Esophagus (tissue), 2 donors: ENCODE results near the gene EPS8. TPM values are rescaled to one million over a fixed set of nuclear protein-coding genes. Genes with fewer than 3 reads are reported as not detected.
"Not testable (repeated sequence)": the region's sequence is repeated elsewhere in the genome, so short reads cannot be mapped to it uniquely, and the experiment has no call there.

Experiments used
- H3K27ac ChIP-seq, 2 donors: one replicate each; pipeline ENCODE4 v1.5.1; 2013; ENCODE audit warnings: low read depth in 2 of 2, mild to moderate bottlenecking in 2 of 2, inconsistent platforms in 1 of 2, low read length in 1 of 2, moderate library complexity in 1 of 2
- H3K27me3 ChIP-seq, 2 donors: one replicate each; pipeline ENCODE4 v1.6.1; 2013; ENCODE audit warnings: low read length in 2 of 2, control low read depth in 1 of 2, mild to moderate bottlenecking in 1 of 2; ENCODE audit not compliant: insufficient read depth in 2 of 2, control insufficient read depth in 1 of 2
- H3K36me3 ChIP-seq, 2 donors: one replicate each; pipeline ENCODE4 v1.6.1; 2013; ENCODE audit warnings: low read length in 1 of 2; ENCODE audit not compliant: control insufficient read depth in 2 of 2, insufficient read depth in 2 of 2
- H3K4me1 ChIP-seq, 2 donors: one replicate each; pipeline ENCODE4 v1.6.1; 2013; ENCODE audit warnings: low read length in 1 of 2; ENCODE audit not compliant: control insufficient read depth in 2 of 2, insufficient read depth in 2 of 2
- H3K4me3 ChIP-seq, 2 donors: one replicate each; pipeline ENCODE4 v1.5.1; 2013; ENCODE audit warnings: low read length in 2 of 2, mild to moderate bottlenecking in 2 of 2, low read depth in 1 of 2, moderate library complexity in 1 of 2
- H3K9me3 ChIP-seq, 2 donors: one replicate each; pipeline ENCODE4 v1.6.1; 2013; ENCODE audit warnings: mild to moderate bottlenecking in 2 of 2, low read depth in 1 of 2, low read length in 1 of 2, moderate library complexity in 1 of 2; ENCODE audit not compliant: control insufficient read depth in 2 of 2, insufficient read depth in 1 of 2
- WGBS, 2 donors: extraction: QIAGEN DNeasy Blood & Tissue Kit; methylation state at CpG; one replicate each; pipeline ENCODE4 v1.1.7; 2013; 5-methylcytosine and 5-hydroxymethylcytosine counted together
- polyA plus RNA-seq, 2 donors: library from polyadenylated mRNA; stranded (reverse); fragments of 200-250 nt; gene quantifications; one replicate each; pipeline ENCODE4 v1.2.3, GENCODE V29; 2013
- donor health status: healthy with polysubstance abuse.
- donor health status: Bipolar disorder and iron deficiency.

The EPS8 gene
- polyA plus RNA-seq, 2 donors = 6.7 to 7.9 TPM

DNA sequence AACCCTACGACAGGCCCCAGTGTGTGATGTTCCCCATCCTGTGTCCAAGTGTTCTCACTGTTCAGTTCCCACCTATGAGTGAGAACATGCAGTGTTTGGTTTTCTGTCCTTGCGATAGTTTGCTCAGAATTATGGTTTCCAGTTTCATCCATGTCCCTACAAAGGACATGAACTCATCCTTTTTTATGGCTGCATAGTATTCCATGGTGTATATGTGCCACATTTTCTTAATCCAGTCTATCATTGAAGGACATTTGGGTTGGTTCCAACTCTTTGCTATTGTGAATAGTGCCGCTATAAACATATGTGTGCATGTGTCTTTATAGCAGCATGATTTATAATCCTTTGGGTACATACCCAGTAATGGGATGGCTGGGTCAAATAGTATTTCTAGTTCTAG is 47.3 kb downstream of the EPS8 start:
- WGBS, 2 donors = 93 to 99% methylated on average over 3 of the region's 3 CpGs
- H3K27ac ChIP-seq, H3K4me1 ChIP-seq, H3K27me3 ChIP-seq, H3K36me3 ChIP-seq, H3K4me3 ChIP-seq, H3K9me3 ChIP-seq: not testable (repeated sequence)

DNA sequence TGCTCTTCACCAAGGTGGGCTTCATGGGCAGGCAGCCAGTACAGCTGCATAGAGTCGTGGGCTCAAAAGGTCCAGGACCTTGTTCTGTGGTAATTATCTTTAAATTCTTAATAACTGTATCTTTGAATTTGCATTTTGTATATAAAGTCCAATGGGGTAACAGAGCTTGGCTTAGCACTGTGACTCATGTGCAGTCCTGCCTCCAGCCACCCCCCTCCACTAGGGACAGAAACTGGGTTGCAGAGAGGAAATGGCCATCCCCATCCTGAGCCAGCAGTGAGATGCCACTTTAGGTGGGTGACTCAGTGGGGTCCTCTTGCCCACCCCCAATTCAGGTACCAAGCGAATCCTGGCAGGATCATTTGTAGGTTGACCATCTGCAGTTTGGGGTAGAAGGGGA is 48.1 kb downstream of the EPS8 start:
- no peaks in the 10 kb centered on the region for H3K9me3 ChIP-seq
- WGBS, 2 donors = 86 to 87% methylated on average over 2 of the region's 2 CpGs
- H3K4me3 ChIP-seq = no peak overlapping the region
- no peaks in the 10 kb centered on the region for H3K4me1 ChIP-seq
- no peaks in the 10 kb centered on the region for H3K36me3 ChIP-seq
- H3K27me3 ChIP-seq = no peaks in the 10 kb centered on the region
- no peak overlapping the region for H3K27ac ChIP-seq

DNA sequence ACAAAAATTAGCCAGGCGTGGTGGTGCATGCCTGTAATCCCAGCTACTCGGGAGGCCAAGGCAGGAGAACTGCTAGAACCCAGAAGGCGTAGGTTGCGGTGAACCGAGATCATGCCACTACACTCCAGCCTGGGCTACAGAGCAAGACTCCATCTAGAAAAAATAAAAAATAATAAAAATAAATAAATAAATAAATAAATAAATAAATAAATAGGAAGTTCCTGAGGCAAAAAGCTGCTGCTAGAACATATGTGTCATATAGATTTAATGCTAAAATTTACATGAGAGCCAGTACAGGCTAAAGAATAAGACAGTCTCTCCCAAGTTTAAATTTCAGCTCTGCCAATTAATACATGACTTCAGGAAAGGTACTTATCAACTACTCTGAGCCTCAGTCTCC is 48.8 kb downstream of the EPS8 start:
- WGBS, 2 donors = 97 to 98% methylated on average over 5 of the region's 5 CpGs

DNA sequence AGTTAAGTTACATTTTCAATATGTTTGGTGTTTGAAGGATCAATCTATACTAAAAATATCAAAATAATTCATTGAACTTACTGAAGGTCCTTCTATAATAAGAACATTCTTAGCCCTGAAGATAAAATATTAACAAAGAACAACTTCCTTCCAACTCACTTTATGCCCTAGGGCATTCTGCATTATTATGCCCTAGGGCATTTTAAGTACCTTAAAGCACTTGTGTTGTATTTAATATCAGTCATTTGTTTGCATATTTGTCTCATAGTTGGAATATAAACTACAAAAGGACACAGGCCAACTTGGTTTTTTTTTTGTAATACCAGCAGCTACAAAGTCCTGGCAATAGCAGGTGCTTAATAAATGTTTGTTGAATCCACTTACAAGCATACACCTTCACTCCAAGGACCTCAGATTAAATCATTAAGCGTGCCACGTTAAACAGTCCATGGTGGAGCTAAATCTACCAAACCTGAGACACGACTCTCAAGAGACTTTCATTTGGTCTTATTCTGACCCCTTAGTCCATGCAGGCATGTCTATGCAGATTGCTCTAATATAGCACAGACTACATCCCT is 50.7 kb downstream of the EPS8 start:
- no peaks in the 10 kb centered on the region for H3K4me1 ChIP-seq
- no peaks in the 10 kb centered on the region for H3K9me3 ChIP-seq
- WGBS, 2 donors = 62 to 86% methylated on average over 3 of the region's 3 CpGs
- no peaks in the 10 kb centered on the region for H3K36me3 ChIP-seq
- no peak overlapping the region for H3K4me3 ChIP-seq
- no peak overlapping the region for H3K27ac ChIP-seq
- no peaks in the 10 kb centered on the region for H3K27me3 ChIP-seq

More for the DNA sequence above, 48.8 kb downstream of the EPS8 start:
- not testable (repeated sequence) for H3K27me3 ChIP-seq, H3K9me3 ChIP-seq, H3K4me3 ChIP-seq, H3K36me3 ChIP-seq, H3K4me1 ChIP-seq, H3K27ac ChIP-seq

DNA sequence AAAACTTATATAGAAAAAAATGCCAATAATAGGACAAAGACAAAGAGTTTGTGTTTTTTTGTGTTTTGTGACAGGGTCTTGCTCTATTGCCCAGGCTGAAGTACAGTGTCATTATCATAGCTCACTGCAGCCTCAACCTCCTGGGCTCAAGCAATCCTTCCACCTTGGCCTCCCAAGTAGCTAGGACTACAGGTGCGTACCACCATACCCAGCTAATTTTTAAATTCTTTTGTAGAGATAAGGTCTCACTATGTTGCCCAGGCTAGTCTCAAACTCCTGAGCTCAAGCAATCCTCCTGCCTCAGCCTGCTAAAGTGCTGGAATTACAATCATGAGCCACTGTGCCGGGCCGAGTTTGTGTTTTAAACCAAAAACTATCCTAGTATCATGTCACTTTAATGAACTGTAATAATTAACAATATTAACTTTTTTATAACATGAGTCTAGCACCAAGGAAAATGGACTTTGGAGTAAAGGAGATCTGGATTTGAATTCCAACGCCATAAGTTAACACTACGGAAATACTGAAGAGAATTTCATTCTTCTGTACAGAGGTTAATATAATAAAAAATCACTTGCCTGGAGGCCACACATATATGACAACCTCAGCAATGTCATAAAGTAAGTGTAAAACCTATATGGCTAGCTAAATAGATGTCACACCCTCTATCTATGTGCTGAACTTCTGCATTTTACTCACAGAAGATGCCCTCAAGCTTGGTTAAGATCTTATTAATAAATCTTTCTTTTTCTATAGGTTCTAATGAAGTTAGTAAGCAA is 53.2 kb downstream of the EPS8 start:
- Histone ChIP-seq H3K27ac (no peak overlapping the region), H3K4me1 (no peaks in the 10 kb centered on the region), H3K4me3 (no peak overlapping the region), H3K36me3 (no peaks in the 10 kb centered on the region), H3K27me3 (no peaks in the 10 kb centered on the region), H3K9me3 (no peaks in the 10 kb centered on the region)
- WGBS, 2 donors = 86 to 96% methylated on average over 5 of the region's 5 CpGs

DNA sequence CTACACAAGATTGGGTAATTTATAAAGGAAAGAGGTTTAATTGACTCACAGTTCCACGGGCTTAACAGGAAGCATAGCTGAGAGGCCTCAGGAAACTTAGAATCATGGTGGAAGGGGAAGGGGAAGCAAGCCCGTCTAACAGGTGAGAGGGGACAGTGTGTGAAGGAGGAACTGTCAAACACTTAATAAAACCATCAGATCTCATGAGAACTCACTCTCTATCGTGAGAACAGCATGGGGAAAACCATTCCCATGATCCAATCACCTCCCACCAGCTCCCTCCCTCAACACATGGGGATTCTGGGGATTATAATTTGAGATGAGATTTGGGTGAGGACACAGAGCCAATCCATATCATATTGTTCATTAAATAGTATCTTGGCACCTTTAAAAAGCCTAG is 56.1 kb downstream of the EPS8 start:
- Histone ChIP-seq H3K27me3 (no peaks in the 10 kb centered on the region), H3K36me3 (no peaks in the 10 kb centered on the region), H3K27ac (no peak overlapping the region), H3K9me3 (no peaks in the 10 kb centered on the region), H3K4me3 (no peak overlapping the region), H3K4me1 (no peaks in the 10 kb centered on the region)
- 64 to 69% methylated on average over 3 of the region's 3 CpGs for WGBS, 2 donors

DNA sequence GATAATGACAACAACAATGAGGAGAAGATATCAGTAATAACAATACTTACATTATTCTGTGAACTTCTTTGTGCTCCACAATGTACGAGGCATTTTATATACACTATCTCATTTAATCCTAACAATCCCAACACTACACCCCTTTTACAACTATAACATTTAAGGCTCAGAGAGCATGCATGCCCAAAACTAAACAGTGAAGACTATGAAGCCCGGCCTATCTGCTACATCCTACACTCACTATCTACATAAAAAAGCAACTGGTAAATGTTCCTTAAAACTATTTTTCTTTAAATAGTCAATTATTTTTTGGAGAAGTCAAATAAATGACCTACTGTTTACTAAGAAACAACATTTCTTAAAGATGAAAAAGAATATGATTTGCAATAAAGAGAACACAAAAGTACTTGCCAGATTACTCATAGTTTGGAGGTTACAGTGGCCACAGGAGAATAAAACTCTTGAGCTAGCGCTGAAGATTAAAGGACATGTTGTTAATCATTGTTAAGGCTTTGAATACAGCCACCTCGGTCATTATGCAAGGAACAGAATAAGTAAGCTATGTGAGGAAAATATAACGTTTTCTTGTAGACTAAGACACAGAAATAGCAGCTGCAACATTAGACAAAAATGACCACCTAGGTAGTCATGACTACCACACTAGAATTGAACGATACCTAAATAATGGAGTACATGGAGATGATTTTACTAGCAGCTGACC is 56.7 kb downstream of the EPS8 start:
- Histone ChIP-seq H3K4me1 (no peaks in the 10 kb centered on the region), H3K4me3 (no peak overlapping the region), H3K9me3 (no peaks in the 10 kb centered on the region), H3K27ac (no peak overlapping the region), H3K36me3 (no peaks in the 10 kb centered on the region), H3K27me3 (no peaks in the 10 kb centered on the region)
- 58 to 66% methylated on average over 6 of the region's 6 CpGs for WGBS, 2 donors

DNA sequence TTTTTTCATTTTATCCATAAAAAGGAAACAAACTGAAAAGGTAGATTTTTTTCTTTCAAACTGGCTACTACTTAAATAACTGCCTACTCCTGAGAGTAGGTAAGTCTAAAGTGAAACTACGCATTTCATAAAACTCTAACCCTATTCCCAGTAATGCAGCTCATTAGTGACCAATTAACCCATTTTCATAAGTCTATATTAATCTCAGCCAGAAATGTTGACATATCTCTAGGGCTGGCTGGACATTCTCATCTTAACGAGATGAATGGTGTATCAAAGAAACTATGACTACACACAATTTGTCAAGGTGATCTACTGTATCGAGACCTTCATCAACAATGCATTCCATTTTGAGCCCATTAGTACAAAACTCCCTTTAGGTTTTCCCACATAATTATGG is 57.2 kb downstream of the EPS8 start:
- no peaks in the 10 kb centered on the region for H3K36me3 ChIP-seq
- no peak overlapping the region for H3K4me3 ChIP-seq
- no peaks in the 10 kb centered on the region for H3K27me3 ChIP-seq
- no peaks in the 10 kb centered on the region for H3K4me1 ChIP-seq
- WGBS, 2 donors = 85 to 93% methylated on average over 3 of the region's 3 CpGs
- H3K9me3 ChIP-seq = no peaks in the 10 kb centered on the region
- no peak overlapping the region for H3K27ac ChIP-seq

DNA sequence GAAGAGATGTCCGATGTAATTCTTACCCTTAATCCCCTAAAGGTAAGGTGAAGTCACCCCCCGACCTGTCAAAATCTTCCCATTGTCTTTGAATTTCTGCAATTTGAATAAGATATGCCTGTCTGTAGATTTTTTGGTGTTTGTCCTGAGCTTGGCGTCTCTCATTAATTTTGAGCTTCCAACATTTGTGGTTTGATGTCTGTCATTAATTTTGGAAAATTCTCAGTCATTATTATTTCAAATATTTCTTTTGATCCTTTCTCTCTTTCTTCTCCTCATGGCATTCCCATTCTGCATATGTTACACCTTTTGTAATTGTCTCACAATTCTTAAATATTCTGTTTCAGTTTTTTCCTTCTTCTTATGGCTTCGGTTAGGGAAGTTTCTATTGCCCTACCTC is 60.1 kb downstream of the EPS8 start:
- H3K27me3 ChIP-seq = no peaks in the 10 kb centered on the region
- H3K9me3 ChIP-seq = no peaks in the 10 kb centered on the region
- H3K27ac ChIP-seq = no peak overlapping the region
- no peaks in the 10 kb centered on the region for H3K4me1 ChIP-seq
- WGBS, 2 donors = 91 to 95% methylated on average over 4 of the region's 4 CpGs
- no peak overlapping the region for H3K4me3 ChIP-seq
- H3K36me3 ChIP-seq = no peaks in the 10 kb centered on the region
